Suprapubic skin (tissue), 3 donors: ENCODE measurements around the gene GOPC.

Experiments
- POLR2A ChIP-seq, 2 donors: fragments of 450-650 bp; IDR thresholded peaks; one replicate each; pipeline ENCODE4 v1.6.1; 2017; ENCODE audit warnings: antibody characterized with exemption in 2 of 2, mild to moderate bottlenecking in 2 of 2, moderate library complexity in 2 of 2
- TF ChIP-seq, protein P1 (sequence below), 2 donors: fragments of 200-600 bp in 1 of 2; fragments of 450-650 bp in 1 of 2; sonication (generic) in 1 of 2; IDR thresholded peaks; one replicate each; pipeline ENCODE4 v1.5.1; 2016 to 2019; ENCODE audit warnings: antibody characterized with exemption in 2 of 2, mild to moderate bottlenecking in 1 of 2, moderate library complexity in 1 of 2

- TF ChIP-seq, protein P1, sequence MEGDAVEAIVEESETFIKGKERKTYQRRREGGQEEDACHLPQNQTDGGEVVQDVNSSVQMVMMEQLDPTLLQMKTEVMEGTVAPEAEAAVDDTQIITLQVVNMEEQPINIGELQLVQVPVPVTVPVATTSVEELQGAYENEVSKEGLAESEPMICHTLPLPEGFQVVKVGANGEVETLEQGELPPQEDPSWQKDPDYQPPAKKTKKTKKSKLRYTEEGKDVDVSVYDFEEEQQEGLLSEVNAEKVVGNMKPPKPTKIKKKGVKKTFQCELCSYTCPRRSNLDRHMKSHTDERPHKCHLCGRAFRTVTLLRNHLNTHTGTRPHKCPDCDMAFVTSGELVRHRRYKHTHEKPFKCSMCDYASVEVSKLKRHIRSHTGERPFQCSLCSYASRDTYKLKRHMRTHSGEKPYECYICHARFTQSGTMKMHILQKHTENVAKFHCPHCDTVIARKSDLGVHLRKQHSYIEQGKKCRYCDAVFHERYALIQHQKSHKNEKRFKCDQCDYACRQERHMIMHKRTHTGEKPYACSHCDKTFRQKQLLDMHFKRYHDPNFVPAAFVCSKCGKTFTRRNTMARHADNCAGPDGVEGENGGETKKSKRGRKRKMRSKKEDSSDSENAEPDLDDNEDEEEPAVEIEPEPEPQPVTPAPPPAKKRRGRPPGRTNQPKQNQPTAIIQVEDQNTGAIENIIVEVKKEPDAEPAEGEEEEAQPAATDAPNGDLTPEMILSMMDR (IDR thresholded peaks at IDR 0.05) = no peak
- no peak for TF ChIP-seq POLR2A (IDR thresholded peaks at IDR 0.05)
Observed at GRCh38 chr6:117600008-117600743, 2.1 kb downstream of the GOPC start.
